Keratinocyte (primary cell): ENCODE data around the gene TMEM38A.

Experiments
- CTCF ChIP-seq, 3 experiments: IDR thresholded peaks in 1 of 3; conservative IDR thresholded peaks in 1 of 3; optimal IDR thresholded peaks in 1 of 3; 2 replicates in 2 of 3; 3 replicates in 1 of 3; pipeline versions ENCODE3 to v1.5.1; 2011; ENCODE audit warnings: low read length in 3 of 3, mild to moderate bottlenecking in 3 of 3, moderate library complexity in 2 of 3, control low read depth in 1 of 3, inconsistent platforms in 1 of 3; ENCODE audit not compliant: insufficient read depth in 2 of 3; ENCODE audit errors: extremely low read depth in 1 of 3
- EZH2 ChIP-seq: IDR thresholded peaks from one replicate; pipeline ENCODE4 v1.6.1; 2012; ENCODE audit warnings: inconsistent platforms, mild to moderate bottlenecking, low read length, moderate library complexity

GRCh38 chr19:16637535-16637934, 23.4 kb upstream of the TMEM38A start:
- TF ChIP-seq CTCF (optimal IDR thresholded peaks at IDR 0.05 in 1 of 3, IDR thresholded peaks at IDR 0.05 in 1 of 3, conservative IDR thresholded peaks at IDR 0.05 in 1 of 3; ENCODE audit: extremely low read depth in 1 of 3, insufficient read depth in 2 of 3, low read length in 3 of 3) (no peak), EZH2 (no peak)
